Sigmoid colon (tissue), 4 donors: ENCODE data around the gene LRRC36.

Experiments used
- CTCF ChIP-seq, 4 experiments: fragments of 450-650 bp in 3 of 4; fragments of 200-600 bp in 1 of 4; IDR thresholded peaks; one replicate each; pipeline ENCODE4 v1.5.1; 2016 to 2019; ENCODE audit warnings: antibody characterized with exemption in 4 of 4, mild to moderate bottlenecking in 3 of 4, moderate library complexity in 2 of 4
- POLR2A ChIP-seq, 2 donors: fragments of 450-650 bp; IDR thresholded peaks; one replicate each; pipeline ENCODE4 v1.6.1; 2016; ENCODE audit warnings: antibody characterized with exemption in 2 of 2, mild to moderate bottlenecking in 2 of 2, moderate library complexity in 2 of 2
- POLR2AphosphoS5 ChIP-seq, 4 donors: sonication (generic); formaldehyde crosslinking; IDR thresholded peaks; one replicate each; pipeline ENCODE4 v1.6.1; 2017; ENCODE audit warnings: antibody characterized with exemption in 4 of 4

- TF ChIP-seq POLR2AphosphoS5 (IDR thresholded peaks at IDR 0.05) (no peak), POLR2A (IDR thresholded peaks at IDR 0.05) (no peak), CTCF (IDR thresholded peaks at IDR 0.05) (no peak)
Measured at GRCh38 chr16:67403976-67404555, 77.5 kb downstream of the LRRC36 start.
